SH-SY5Y (cell line): ENCODE measurements around the gene SETD4.
A peak's percentile ranks its signal among the peaks of the same experiment; 100 is the strongest.

Experiments
- GATA2 ChIP-seq: IDR thresholded peaks from 2 replicates; pipeline ENCODE4 v1.6.1; 2011; ENCODE audit warnings: mild to moderate bottlenecking, low read depth, low read length
- GATA3 ChIP-seq: IDR thresholded peaks from 2 replicates; pipeline ENCODE4 v1.6.1; 2011; ENCODE audit warnings: low read depth, mild to moderate bottlenecking, low read length, moderate library complexity

GRCh38 chr21:36035381-36035791 lies 24.9 kb downstream of the SETD4 start:
- TF ChIP-seq GATA3 (peak; percentile 93), GATA2 (peak; percentile 99)
